ENCODE results near the gene ZNF780B.

Gene ZNF780B

DNA sequence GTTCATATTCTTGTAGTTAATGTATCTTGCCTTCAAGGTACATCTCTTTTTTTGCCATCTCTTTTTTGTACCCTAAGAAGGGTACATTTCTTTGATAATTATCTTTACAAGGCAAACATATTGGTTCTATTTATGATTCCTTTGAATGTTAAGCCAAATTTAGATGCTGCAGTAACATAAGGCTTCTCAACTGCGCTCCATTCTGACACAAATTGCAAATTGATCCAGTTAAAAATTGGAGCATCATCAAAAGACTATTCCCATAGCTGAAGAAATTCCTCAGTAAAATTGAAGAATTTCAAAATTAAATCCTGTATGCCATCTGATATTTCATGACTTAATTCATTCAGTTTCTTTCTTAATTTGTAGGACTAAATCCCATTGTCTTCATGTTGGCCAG lies 37.4 kb upstream of the ZNF780B start:
- no peak for TF ChIP-seq USF1 (IDR thresholded peaks at IDR 0.05)
- no peak for TF ChIP-seq EP300 (IDR thresholded peaks at IDR 0.05; ENCODE audit: borderline replicate concordance)
- no peak for TF ChIP-seq TEAD4 (IDR thresholded peaks at IDR 0.05)

DNA sequence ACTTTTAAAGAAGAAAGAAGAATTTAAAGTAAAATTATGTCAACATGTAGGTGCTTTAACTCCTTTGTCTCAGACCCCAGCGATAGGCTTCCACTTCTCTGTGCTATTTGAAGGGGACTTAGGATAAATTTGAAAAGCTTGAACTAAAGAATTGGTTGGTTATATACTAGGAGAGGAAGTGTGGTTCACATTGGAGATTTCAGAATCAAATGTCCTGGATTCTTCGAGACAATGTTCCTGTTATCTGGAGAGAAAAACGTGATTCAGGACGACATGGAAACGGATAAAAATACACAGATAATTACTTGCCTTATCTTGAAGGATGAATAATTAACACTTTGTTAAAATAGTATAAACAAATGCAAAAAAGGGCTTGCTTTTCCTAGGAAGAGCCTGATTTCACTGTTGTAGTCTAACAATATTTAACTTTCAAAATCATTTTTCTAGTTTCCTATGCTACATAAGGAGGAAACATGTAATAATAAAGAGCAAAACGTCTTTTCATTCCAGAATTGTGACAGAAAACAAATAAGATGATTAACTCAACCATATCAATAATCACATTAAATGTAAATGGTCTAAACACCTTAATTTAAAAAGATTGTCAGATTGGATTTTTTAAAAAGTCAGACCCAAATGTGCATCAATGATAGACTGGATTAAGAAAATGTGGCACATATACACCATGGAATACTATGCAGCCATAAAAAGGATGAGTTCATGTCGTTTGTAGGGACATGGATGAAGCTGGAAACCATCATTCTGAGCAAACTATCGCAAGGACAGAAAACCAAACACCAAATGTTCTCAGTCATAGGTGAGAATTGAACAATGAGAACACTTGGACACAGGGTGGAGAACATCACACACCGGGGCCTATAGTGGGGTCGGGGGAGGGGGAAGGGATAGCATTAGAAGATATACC lies 35.4 kb upstream of the ZNF780B start:
- TF ChIP-seq TCF12 (IDR thresholded peaks at IDR 0.05; ENCODE audit: low read depth) = no peak
- no peak for TF ChIP-seq NFIC (IDR thresholded peaks at IDR 0.05)
- TF ChIP-seq EP300 (IDR thresholded peaks at IDR 0.05; ENCODE audit: borderline replicate concordance) = no peak
- no peak for TF ChIP-seq CEBPB (IDR thresholded peaks at IDR 0.05)
- TF ChIP-seq USF1 (IDR thresholded peaks at IDR 0.05) = no peak
- TF ChIP-seq YY1 (IDR thresholded peaks at IDR 0.05; ENCODE audit: low read depth) = no peak
- no peak for TF ChIP-seq CREB1 (IDR thresholded peaks at IDR 0.05; ENCODE audit: low read depth)
- no peak for TF ChIP-seq RAD21 (IDR thresholded peaks at IDR 0.05; ENCODE audit: low read depth)
- TF ChIP-seq TEAD4 (IDR thresholded peaks at IDR 0.05) = no peak
- TF ChIP-seq REST (IDR thresholded peaks at IDR 0.05; ENCODE audit: low read depth) = no peak
- no peak for TF ChIP-seq FOXM1 (IDR thresholded peaks at IDR 0.05; ENCODE audit: borderline replicate concordance, low read depth)

DNA sequence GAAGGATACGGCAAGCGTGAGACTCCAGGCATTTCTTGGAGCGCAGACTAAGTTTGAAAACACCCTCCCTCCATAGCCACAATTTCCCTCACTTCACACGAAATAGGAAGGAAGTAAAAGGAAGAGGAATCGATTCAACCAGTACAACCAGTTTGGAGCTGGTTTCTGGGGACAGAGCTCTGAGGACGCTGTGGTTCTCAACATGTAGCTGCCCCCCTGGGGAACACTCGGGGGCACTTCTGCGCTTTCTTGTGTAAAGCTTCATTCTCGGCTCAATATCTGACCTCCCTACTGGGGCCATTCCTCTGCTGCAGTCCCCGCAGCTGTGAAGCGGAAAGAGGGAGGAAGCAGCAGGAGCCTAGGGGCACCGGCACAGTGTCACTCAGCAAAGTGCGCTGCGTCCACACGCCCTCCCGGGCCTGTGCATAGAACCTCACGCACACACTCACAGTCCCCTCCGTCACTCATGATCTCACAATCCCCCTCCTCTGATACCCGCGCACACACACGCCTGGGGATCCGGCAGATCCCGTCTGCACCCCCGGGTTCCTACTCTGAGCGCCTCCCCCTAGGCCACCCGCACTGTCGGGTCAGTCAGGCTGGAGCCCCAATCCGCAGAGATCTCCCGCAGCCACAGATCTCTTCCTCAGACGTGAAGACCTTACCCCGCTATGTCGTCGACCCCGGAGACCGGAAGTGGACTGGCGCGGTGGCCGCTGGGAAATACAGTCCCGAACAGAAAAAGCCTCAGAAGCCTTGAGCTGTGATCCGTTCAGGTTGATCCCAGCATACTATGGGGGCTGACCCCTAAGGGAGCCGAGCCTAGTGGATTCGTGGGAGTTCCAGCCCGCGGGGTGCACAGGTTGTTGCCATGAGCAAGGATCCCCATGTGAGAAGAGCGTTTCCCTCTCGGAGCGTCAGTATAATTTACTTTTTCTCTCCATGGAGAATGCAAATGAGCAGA lies 34.5 kb upstream of the ZNF780B start, which contains the start of gene ZNF780A:
Gene ZNF780A (minus strand): TSS at position 703 of the 964 bp plus-strand sequence. CDS start 6,190 bp downstream, outside the sequence.
- TF ChIP-seq ZBTB7A (IDR thresholded peaks at IDR 0.05; ENCODE audit: low read depth) (peak; percentile 39; the same call in 1 of the 2 replicates), MAX (IDR thresholded peaks at IDR 0.05) (peak; percentile 55), NFIC (IDR thresholded peaks at IDR 0.05) (no peak), TAF1 (IDR thresholded peaks at IDR 0.05; ENCODE audit: low read depth) (peak; percentile 72; the same call in 1 of the 2 replicates), EGR1 (IDR thresholded peaks at IDR 0.05) (no peak), YY1 (IDR thresholded peaks at IDR 0.05; ENCODE audit: low read depth) (no peak), EP300 (IDR thresholded peaks at IDR 0.05; ENCODE audit: borderline replicate concordance) (no peak), REST (IDR thresholded peaks at IDR 0.05; ENCODE audit: low read depth) (no peak), USF1 (IDR thresholded peaks at IDR 0.05) (no peak), TCF12 (IDR thresholded peaks at IDR 0.05; ENCODE audit: low read depth) (peak; percentile 36; the same call in 1 of the 2 replicates), CREB1 (IDR thresholded peaks at IDR 0.05; ENCODE audit: low read depth) (0 out of 2 replicates have a peak, but pooled peaks have one; percentile 39), FOXM1 (IDR thresholded peaks at IDR 0.05; ENCODE audit: borderline replicate concordance, low read depth) (no peak), RAD21 (IDR thresholded peaks at IDR 0.05; ENCODE audit: low read depth) (no peak)

DNA sequence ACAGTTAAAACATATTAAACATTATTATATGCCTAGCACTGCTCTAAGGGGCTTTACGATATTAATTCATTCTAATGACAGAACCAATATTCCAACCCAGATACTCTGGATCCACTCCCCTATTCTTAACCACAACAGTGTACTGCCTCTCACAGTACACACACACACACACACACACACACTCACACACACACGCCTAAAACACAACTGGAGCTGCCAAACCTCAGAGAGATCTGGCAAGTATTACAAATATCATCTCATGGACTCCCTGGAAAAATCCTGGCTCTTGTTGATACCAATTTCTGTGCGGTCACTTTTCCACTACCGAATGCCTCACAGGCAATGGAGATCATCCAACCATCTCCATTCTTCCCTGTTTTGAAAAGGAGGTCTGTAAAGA lies 33.4 kb upstream of the ZNF780B start:
- no peak for TF ChIP-seq YY1 (IDR thresholded peaks at IDR 0.05; ENCODE audit: low read depth)
- no peak for TF ChIP-seq CREB1 (IDR thresholded peaks at IDR 0.05; ENCODE audit: low read depth)
- no peak for TF ChIP-seq TEAD4 (IDR thresholded peaks at IDR 0.05)
- no peak for TF ChIP-seq NFIC (IDR thresholded peaks at IDR 0.05)
- TF ChIP-seq REST (IDR thresholded peaks at IDR 0.05; ENCODE audit: low read depth) = no peak
- TF ChIP-seq EGR1 (IDR thresholded peaks at IDR 0.05) = no peak
- no peak for TF ChIP-seq CEBPB (IDR thresholded peaks at IDR 0.05)
- TF ChIP-seq ZBTB7A (IDR thresholded peaks at IDR 0.05; ENCODE audit: low read depth) = no peak
- TF ChIP-seq TCF12 (IDR thresholded peaks at IDR 0.05; ENCODE audit: low read depth) = no peak
- TF ChIP-seq EP300 (IDR thresholded peaks at IDR 0.05; ENCODE audit: borderline replicate concordance) = no peak
- no peak for TF ChIP-seq FOXM1 (IDR thresholded peaks at IDR 0.05; ENCODE audit: borderline replicate concordance, low read depth)
- no peak for TF ChIP-seq USF1 (IDR thresholded peaks at IDR 0.05)
- no peak for TF ChIP-seq RAD21 (IDR thresholded peaks at IDR 0.05; ENCODE audit: low read depth)
